Motor neuron (in vitro differentiated cells): ENCODE data around the gene WNT6. TPM values are rescaled to one million over a fixed set of nuclear protein-coding genes. Genes with fewer than 3 reads are reported as not detected.

Experiments used
- ATAC-seq, 8 experiments: fragments of 200-7000 bp; cut with Tn5 transposase; replicated peaks in 6 of 8; 2 replicates each; pipeline ENCODE4 v1.8.0; 2021; ENCODE audit warnings: mild to moderate bottlenecking in 8 of 8, moderate library complexity in 8 of 8
- H3K27ac ChIP-seq, 2 donors: fragments of 250-450 bp; sonication (Bioruptor Pico); 2 replicates each; pipeline ENCODE4 v1.9.0; 2021; ENCODE audit warnings: antibody characterized with exemption in 2 of 2, mild to moderate bottlenecking in 2 of 2, moderate library complexity in 1 of 2
- H3K4me1 ChIP-seq, 2 donors: fragments of 250-450 bp; sonication (Bioruptor Pico); replicated peaks in 1 of 2; 2 replicates each; pipeline ENCODE4 v1.6.1; 2021; ENCODE audit warnings: antibody characterized with exemption in 2 of 2, mild to moderate bottlenecking in 2 of 2, moderate library complexity in 1 of 2
- H3K4me3 ChIP-seq, 5 donors: fragments of 250-450 bp; sonication (Bioruptor Pico); 2 replicates each; pipeline ENCODE4 v1.9.0; 2021; ENCODE audit warnings: antibody characterized with exemption in 5 of 5, mild to moderate bottlenecking in 5 of 5, moderate library complexity in 4 of 5
- WGBS, 10 experiments: fragments of 450-650 bp; shearing (Covaris generic); methylation state at CpG; one replicate each; pipeline ENCODE4 v1.0.0; 2022; 5-methylcytosine and 5-hydroxymethylcytosine counted together
- in situ Hi-C, 9 experiments: fragments of 400-800 bp; cut with MboI; loops; one replicate each; pipeline ENCODE4 v1.15.0; 2021; ENCODE audit warnings: low sequenced_read_pairs in 9 of 9, low pct_unique_long_range_greater_than_20kb in 2 of 9; ENCODE audit not compliant: unreplicated experiment in 9 of 9
- total RNA-seq, 8 experiments: library from RNA; unstranded; fragments of 300-600 nt; gene quantifications; 2 replicates each; pipeline versions ENCODE4 v1.2.3 to v1.2.4, GENCODE V29; 2022

WNT6 gene
- under 1 TPM in 3 of 8 experiments, not detected in 5; 0.14 to 0.93 (median 0.24) TPM for total RNA-seq

DNA sequence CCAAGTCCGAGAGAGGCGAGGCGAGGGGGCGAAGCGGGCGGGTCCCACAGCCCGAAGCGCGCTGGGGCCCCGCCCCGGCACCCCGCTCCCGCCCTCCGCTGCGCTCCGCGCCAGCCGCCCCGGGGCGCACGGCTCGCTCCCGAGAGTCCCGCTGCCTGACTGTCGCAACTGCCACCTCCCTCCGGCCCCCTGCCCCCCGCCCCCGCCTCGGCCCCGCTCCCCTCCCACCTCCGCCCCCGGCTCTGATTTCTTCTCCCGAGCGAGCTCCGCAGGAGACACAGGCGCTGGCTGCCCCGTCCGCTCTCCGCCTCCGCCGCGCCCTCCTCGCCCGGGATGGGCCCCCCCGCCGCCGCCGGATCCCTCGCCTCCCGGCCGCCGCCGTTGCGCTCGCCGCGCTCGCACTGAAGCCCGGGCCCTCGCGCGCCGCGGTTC, at the start of gene WNT6:
Gene WNT6 (plus strand): TSS at position 250 of the 432 bp plus-strand sequence. CDS start 233 bp downstream, outside the sequence.
- in situ Hi-C loops, result no loop called here
- H3K4me1 ChIP-seq, result peaks cover 0 to 3% of the 10 kb centered on the region in 2 donors
- H3K4me3 ChIP-seq, result peak within 1 kb of the TSS; percentile 16 to 28 (median 19)
- no CpG with 5 or more reads among the region's 64 CpGs for WGBS, 10 experiments
- no peak within 1 kb of the TSS for H3K27ac ChIP-seq
- peak; percentile 27 to 74 (median 58) for ATAC-seq

DNA sequence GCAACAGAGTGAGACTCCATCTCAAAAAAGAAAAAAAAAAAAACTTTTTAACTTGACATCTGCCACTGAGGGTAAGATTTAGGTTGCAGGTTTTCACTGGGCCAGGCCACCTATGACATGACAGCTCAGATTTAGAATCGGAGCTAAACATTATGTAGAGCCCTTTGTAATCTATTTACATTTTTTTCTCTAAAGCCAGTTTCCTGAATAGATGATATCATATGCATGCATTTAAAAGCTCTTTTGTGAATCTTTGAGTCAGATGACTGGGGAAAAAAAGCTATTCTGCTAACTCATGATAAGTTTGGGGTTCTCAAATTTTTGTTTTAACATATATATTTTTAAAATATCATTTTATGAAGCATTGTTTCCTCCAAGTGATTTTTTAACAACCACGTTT, 49.3 kb upstream of the WNT6 start:
- peak in 2 of 8 experiments; percentile 6 to 46 for ATAC-seq
- 38 to 100% (median 87%) methylated on average over 1 to 2 of the region's 2 CpGs for WGBS, 10 experiments
- H3K4me1 ChIP-seq, result no peaks in the 10 kb centered on the region
- no peak overlapping the region for H3K27ac ChIP-seq
- in situ Hi-C loops, result no loop called here
- H3K4me3 ChIP-seq, result no peak overlapping the region

DNA sequence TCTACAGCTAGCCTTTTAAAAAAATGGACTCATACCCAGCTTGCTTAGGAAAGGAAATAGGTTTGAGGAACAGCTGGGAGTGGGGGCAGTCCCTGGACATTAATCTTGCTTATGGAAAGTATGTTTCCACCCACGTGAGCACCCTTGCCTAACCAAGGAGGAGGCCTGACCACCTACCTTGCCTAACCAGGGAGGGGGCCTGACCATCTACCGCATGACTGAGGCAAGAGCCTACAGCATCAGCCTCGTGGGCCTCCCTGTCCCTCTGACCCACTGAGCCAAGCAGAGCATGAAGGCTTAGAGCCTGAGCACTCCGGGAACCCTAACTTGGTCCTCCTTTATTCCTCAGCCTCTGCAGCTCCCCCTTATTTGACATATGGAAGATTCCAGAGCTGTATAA, 48.2 kb upstream of the WNT6 start:
- Histone ChIP-seq H3K4me3 (no peak overlapping the region), H3K4me1 (no peaks in the 10 kb centered on the region), H3K27ac (no peak overlapping the region)
- no peak for ATAC-seq
- WGBS, 10 experiments, result 46 to 100% (median 69%) methylated on average over 1 to 4 of the region's 4 CpGs; no CpG with 5 or more reads in 4 of the 10 experiments
- in situ Hi-C loops, result no loop called here

DNA sequence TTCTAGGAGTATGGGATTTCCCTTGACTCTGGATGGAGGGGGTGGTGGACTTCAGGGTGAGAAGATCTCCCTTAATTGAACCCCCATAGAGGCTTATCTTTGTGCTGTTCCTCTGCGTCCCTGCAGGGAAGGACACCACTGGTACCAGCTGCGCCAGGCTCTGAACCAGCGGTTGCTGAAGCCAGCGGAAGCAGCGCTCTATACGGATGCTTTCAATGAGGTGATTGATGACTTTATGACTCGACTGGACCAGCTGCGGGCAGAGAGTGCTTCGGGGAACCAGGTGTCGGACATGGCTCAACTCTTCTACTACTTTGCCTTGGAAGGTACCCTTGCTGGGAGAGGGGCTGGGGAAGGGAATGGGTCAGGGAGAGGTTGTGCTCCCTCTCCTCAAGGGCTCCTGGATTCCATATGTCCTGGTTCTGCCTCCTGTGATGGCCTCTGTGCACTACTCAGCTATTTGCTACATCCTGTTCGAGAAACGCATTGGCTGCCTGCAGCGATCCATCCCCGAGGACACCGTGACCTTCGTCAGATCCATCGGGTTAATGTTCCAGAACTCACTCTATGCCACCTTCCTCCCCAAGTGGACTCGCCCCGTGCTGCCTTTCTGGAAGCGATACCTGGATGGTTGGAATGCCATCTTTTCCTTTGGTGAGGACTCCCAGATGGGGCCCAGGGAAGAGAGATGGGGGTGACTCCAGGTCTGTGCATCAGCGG, 47.3 kb upstream of the WNT6 start:
- WGBS, 10 experiments, result 40 to 94% (median 89%) methylated on average over 1 to 12 of the region's 21 CpGs; no CpG with 5 or more reads in 3 of the 10 experiments
- in situ Hi-C loops, result no loop called here
- no peak overlapping the region for H3K27ac ChIP-seq
- H3K4me3 ChIP-seq, result no peak overlapping the region
- no peaks in the 10 kb centered on the region for H3K4me1 ChIP-seq
- no peak for ATAC-seq

DNA sequence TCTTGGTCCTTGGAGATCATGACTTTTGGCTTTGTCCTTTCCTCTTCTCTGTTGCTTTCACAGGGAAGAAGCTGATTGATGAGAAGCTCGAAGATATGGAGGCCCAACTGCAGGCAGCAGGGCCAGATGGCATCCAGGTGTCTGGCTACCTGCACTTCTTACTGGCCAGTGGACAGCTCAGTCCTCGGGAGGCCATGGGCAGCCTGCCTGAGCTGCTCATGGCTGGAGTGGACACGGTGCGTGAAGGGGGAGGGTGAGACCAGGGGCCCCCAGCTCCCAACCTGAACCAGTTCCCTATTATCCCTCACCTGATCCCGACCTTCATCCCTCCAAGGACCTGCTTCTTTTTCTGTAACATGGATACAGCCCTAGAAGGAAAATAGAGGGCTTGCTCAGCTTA, 46.7 kb upstream of the WNT6 start:
- H3K4me3 ChIP-seq, result no peak overlapping the region
- H3K27ac ChIP-seq, result no peak overlapping the region
- WGBS, 10 experiments, result 20 to 90% (median 80%) methylated on average over 1 to 4 of the region's 5 CpGs; no CpG with 5 or more reads in 3 of the 10 experiments
- ATAC-seq, result no peak
- in situ Hi-C loops, result no loop called here
- H3K4me1 ChIP-seq, result no peaks in the 10 kb centered on the region

DNA sequence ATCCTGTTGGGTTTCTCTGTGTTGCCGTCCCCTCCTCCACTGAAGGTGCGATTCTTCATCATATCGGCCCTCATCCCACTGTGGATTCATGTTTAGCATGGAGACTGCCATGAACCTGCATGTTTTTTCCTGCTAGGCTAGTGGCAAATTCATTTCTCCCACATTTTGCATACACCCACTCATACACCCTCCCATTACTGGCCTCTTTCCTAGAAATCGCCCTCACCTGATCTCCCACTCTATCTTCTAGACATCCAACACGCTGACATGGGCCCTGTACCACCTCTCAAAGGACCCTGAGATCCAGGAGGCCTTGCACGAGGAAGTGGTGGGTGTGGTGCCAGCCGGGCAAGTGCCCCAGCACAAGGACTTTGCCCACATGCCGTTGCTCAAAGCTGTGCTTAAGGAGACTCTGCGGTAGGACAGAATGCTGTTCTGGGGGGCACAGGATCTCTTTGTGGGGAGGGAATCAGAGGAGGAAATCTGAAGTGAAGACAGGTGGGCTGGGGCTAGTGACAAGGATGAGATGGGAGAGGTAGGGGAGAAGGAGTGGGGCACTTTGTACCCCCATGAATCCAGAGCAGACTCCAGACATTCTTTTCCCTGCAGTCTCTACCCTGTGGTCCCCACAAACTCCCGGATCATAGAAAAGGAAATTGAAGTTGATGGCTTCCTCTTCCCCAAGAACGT, 45.7 kb upstream of the WNT6 start:
- Histone ChIP-seq H3K4me1 (no peaks in the 10 kb centered on the region), H3K4me3 (no peak overlapping the region), H3K27ac (no peak overlapping the region)
- WGBS, 10 experiments, result 68 to 92% (median 83%) methylated on average over 2 to 7 of the region's 11 CpGs; no CpG with 5 or more reads in 2 of the 10 experiments
- no peak for ATAC-seq
- in situ Hi-C loops, result no loop called here

DNA sequence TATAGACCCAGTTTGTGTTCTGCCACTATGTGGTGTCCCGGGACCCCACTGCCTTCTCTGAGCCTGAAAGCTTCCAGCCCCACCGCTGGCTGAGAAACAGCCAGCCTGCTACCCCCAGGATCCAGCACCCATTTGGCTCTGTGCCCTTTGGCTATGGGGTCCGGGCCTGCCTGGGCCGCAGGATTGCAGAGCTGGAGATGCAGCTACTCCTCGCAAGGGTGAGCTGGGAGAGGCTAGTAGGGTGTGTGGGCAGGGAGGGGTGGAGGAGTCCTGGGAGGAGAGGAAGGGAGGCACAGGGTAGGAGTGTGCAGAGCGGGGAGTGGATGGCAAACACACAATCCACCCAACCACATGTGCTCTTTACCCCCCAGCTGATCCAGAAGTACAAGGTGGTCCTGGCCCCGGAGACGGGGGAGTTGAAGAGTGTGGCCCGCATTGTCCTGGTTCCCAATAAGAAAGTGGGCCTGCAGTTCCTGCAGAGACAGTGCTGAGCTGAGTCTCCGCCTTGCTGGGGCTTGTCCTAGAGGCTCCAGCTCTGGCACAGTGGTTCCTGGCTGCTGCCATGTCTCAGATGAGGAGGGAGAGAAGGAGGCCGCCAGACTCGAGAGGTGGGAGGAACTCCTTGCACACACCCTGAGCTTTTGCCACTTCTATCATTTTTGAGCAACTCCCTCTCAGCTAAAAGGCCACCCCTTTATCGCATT, 44.9 kb upstream of the WNT6 start:
- peak in 2 of 8 experiments; percentile 48 to 69 for ATAC-seq
- WGBS, 10 experiments, result 20 to 100% (median 88%) methylated on average over 1 to 6 of the region's 13 CpGs; no CpG with 5 or more reads in 4 of the 10 experiments
- H3K4me1 ChIP-seq, result no peaks in the 10 kb centered on the region
- no peak overlapping the region for H3K4me3 ChIP-seq
- H3K27ac ChIP-seq, result no peak overlapping the region
- in situ Hi-C loops, result no loop called here

DNA sequence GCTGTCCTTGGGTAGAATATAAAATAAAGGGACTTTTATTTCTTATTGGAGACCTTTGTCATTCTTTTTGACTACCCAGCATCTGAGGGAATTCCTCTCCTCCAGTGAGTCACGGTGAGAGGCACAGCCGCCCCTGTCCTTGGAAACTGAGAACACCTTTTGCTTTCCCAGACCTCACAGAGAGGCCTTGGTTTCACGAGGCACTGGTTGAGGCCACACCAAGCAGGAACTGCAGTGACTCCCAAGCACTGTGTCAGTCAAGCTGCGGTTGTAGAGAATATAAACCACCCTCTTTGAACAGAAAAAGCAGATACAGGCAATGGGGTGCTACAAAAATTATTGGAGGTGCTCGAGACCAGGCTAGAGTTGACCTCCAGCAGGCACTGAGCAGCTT, 44.4 kb upstream of the WNT6 start:
- H3K27ac ChIP-seq, result no peak overlapping the region
- in situ Hi-C loops, result no loop called here
- WGBS, 10 experiments, result 17 to 92% (median 59%) methylated on average over 1 to 3 of the region's 5 CpGs; no CpG with 5 or more reads in 2 of the 10 experiments
- H3K4me1 ChIP-seq, result no peaks in the 10 kb centered on the region
- no peak overlapping the region for H3K4me3 ChIP-seq
- no peak for ATAC-seq

DNA sequence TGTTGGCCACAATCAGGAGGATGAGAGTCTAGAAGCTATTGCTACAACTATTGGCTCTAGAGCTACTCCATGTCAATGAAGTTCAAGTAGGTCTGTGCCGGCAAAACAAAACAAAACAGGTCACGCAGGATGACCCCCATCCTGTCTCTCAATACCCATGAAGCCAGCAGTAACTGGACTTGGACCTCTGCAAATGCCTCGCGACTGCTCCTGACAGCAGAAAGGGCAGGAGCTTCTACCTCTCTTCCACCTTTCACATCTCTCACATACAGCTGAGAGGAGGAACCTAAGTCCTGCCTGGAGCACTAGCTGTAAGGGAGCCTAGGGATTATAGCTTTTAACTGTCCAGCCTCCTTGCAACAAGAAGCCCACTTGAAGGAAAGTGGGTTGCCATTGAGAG, 44.0 kb upstream of the WNT6 start:
- 90 to 100% (median 92%) methylated on average over 2 of the region's 4 CpGs; no CpG with 5 or more reads in 6 of the 10 experiments for WGBS, 10 experiments
- in situ Hi-C loops, result no loop called here
- no peak overlapping the region for H3K27ac ChIP-seq
- H3K4me1 ChIP-seq, result no peaks in the 10 kb centered on the region
- no peak for ATAC-seq
- no peak overlapping the region for H3K4me3 ChIP-seq

DNA sequence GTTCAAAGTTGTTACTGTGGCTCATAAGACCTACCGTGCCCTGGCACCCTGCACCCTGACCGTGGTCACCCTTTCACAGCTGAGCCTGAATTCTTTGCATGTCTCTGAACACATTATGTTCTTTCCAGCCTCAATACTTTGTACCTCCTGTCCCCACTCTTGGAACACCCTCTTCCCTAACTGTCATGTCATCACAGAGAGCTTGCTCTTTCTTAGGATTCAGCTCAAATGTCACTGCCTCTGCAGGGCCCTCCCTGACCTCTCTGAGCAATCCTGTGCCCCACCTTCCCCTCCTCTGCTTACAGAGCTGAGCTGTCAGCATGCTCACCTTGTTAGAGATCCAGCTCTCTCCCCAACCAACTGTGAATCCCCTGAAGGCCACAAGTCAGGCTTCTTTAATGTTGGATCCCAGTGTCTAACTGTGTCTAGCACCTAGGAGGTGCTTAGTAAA, 43.0 kb upstream of the WNT6 start:
- Histone ChIP-seq H3K4me1 (no peaks in the 10 kb centered on the region), H3K4me3 (no peak overlapping the region), H3K27ac (no peak overlapping the region)
- peak in 1 of 8 experiments; percentile 15 for ATAC-seq
- 40 to 100% (median 55%) methylated on average over 1 to 2 of the region's 2 CpGs; no CpG with 5 or more reads in 6 of the 10 experiments for WGBS, 10 experiments
- in situ Hi-C loops, result no loop called here

DNA sequence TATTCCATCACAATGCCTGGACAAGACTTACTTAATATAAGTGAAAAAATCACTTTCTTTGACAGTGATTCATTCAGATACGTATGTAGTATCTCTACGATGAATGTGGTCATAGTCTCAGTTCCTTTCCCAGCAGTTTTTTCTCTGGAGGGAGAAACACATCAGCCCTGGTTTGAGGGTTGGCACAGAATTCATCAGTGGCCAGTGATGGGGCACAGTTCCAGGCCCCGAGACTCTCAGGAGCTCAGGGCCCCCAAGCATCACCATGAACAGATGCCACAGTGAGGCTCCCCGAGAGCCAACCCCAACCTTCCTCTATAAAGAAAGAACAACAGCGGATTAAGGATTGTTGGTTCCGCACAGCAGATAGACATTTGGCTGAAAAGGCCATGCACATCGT, 40.5 kb upstream of the WNT6 start:
- no peak overlapping the region for H3K27ac ChIP-seq
- no peak for ATAC-seq
- H3K4me1 ChIP-seq, result no peaks in the 10 kb centered on the region
- H3K4me3 ChIP-seq, result no peak overlapping the region
- in situ Hi-C loops, result no loop called here
- 80 to 100% (median 93%) methylated on average over 2 to 5 of the region's 7 CpGs; no CpG with 5 or more reads in 1 of the 10 experiments for WGBS, 10 experiments

DNA sequence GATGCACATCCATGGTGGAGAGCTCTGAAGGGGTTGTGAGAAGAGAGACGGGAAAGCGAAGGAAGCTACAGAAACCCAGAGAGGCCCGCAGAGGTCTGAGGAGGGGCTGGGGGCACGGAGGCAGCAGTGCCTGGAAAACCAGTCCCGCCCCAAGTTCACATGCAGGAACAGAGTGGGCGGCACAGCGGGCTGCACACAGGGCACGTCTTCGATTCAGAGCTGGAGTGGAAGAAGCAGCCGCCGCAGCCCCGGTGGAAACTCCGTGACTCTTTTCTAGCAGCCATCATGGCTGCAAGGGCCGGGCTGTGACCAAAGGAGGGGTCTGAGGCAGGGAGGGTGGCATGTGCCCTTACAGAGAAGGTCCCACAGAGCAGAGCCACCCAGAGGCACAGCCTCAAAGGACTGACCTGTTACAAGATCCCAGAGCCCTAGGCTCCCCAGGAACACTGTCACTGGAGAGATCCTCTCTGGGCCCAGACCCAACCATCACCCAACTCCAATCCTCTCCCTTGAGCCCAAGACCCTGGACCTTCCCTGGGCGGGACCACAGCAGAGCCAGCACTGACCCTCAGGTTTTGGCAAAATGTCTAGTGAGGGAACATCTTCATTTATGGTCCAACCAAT, 38.7 kb upstream of the WNT6 start:
- no peak for ATAC-seq
- in situ Hi-C loops, result no loop called here
- Histone ChIP-seq H3K4me3 (no peak overlapping the region), H3K4me1 (no peaks in the 10 kb centered on the region), H3K27ac (no peak overlapping the region)
- 80 to 95% (median 90%) methylated on average over 1 to 8 of the region's 15 CpGs; no CpG with 5 or more reads in 3 of the 10 experiments for WGBS, 10 experiments
